Measurements from ENCODE around the gene ALKAL2.

The ALKAL2 gene

DNA sequence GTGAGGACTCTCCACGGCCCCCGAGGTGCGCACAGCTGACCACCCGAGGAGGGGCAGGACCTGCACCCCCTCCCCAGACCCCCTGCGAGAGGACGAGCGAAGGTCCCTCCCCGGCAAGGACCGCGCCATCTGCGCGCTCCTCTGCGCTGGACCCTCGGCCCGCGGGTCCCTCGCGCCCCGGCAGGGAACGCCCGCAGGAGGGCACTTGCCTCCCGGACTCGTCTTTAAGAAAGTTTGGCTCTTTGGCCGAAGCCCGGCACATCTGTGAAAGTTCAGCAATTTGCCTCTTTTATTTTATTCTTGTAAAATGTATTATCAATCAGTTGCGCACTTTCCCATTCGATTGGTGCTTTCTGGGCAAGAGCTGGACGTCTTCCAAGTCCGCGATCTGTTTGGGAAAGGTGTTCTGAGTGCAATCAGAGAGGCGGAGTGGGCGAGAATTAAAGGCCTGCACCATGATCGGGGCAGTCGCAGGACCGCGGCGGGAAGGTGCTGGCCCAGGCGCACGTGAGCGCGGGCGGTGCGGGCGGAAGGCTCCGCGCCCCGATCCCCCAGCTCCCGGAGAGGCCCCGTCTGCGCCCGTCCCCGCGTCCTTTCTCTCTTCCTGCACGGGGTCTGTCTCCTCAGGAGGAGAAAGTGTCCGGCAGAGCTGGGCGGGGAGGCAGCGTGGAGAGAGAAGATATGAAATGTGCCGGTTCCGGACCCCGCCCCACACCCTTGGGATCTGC is 1.6 kb upstream of the ALKAL2 start:
- DNase-seq, result no peak

DNA sequence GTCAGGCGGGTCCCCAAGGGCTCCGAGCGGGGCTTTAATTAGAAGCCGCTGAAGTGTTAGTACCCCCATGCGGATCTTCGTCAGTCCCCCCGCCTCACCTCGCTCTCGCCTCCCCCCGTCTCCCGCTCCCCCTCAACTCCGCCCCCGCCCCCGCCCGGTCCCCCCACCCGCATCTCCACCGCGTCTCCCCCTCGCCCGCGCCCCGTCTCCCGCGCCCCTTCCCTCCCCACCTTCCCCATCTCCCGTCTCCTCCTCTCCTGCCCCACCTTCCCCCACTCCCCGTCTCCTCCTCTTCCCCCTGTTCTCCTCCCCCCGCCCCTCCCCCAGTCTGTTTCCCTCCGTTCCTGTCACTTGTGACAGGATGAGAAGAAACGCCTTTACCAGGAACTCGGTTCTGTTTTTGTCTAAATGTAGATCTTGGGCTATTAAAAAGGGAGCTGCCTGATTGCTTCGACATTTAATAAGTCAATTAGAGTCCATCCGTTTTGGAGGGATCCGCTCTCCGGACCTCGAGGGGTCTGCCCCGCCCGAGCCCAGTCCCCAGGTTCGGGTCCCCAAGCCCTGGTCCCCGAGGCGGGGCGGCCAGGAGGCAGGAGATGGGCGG is 969 bp upstream of the ALKAL2 start:
- DNase-seq, result no peak

DNA sequence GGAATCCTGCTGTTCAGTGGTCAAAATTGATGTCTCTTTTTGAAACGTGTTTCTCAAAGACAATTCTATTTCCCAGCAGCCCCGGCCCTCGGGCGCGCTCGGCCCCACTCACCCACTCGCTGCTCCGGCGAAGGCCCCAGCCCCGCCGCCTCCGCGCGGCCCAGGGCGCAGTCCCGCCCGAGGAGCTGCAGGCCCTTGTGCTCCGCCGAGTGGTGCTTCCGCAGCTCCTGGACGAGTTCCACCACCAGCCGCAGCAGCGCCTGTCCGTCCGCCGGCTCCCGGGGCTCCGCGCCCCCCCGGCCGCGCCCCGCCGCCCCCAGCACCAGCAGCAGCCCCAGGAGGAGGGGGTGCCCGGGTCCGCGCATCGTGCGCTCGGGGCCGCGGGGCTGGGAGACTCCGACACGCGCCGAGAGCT is 413 bp downstream of the ALKAL2 start:
- no peak for DNase-seq

DNA sequence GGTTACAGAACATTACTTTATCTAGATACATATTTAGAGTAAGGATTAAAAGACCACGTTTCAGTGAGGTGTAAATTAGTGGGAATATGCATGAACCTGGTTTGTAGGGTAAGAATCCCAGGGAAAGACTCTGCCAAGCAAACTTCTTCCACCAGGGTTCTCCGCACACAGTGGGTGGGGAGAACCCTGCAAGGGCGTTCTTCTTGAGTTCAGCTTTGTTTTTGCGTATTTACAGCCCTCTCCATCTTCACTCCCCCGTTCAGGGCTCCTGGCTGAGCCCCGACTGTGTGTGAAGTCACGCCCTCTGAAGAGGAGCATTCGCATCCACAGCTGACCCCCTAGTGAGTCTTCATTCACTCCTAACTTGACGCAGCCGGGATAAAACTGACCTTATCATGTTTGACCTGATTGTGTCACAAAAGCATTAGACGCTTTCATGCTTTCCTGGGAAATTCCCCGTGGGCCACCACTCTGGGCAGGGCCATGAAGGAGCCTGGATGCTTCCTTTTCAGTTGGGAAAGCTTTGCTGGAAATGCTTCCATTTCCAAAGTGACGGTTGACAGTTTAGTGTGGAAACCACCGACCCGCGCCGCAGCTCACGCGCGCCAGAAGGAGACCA is 1.0 kb downstream of the ALKAL2 start:
- no peak for DNase-seq

DNA sequence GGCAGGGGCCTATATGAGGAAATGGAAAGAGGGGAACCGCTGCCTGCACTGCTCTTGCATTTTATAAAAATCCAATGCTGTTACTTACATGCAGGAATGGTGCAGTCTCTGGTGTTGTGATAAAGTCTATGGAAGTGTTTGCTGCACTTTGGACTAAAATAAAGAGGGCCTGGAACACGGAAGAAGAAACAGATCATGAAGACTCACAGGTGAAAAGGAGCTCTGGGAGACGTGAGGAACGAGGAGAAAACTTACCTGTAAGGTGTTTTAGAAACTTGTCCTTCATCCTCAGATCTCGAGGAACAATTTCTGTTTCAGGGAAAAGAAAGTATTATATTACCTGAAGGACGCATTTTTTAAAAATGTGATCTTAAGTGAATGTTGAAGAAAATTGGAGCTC is 1.9 kb downstream of the ALKAL2 start:
- DNase-seq, result no peak

DNA sequence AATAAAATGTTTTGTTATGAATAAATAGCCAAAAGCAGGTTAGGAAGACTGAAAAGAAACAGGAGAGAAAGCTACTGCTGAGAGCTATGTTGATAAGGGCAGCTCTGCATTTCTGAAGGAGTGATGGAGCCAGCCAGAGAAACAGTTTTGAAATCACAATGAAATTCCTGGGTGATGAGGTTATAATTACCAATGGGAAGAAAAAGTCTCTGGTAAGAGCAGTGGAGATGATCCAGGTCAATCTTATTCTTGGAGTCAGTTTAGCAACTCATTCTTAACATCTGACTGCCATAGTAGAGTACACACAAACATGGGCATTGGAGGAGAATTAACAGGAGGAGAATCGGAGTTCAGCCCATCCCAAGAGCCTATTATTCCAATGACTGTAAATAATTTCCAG is 2.4 kb downstream of the ALKAL2 start:
- no peak for DNase-seq

DNA sequence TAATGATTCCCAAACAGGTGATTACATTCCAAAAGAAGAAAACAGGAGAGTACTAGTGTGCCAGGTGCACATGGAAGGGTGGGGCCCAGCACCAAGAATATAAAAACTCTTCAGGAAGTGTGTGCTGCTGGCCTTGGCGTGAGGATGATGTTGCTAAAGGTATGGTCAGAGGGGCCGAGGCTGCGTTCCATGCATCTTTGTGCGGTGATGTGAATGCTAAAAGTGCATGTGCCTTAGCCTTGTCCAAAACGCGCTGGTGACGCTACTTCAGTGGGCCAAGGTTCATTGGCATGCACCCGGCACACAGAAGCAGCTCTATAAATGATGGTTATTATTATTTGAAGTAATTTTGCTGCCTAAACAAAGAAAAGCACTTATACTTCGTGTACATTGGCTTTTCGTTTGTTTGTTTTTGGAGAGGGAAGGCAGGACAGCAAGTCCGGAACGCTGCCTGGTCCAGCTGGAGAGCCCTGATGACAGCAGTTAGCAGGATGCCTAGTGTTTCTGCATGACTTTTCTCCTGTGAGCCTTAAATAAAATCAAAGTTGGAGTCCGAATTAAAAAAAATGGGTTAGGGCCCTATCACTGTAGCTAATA is 2.9 kb downstream of the ALKAL2 start:
- DNase-seq, result no peak

DNA sequence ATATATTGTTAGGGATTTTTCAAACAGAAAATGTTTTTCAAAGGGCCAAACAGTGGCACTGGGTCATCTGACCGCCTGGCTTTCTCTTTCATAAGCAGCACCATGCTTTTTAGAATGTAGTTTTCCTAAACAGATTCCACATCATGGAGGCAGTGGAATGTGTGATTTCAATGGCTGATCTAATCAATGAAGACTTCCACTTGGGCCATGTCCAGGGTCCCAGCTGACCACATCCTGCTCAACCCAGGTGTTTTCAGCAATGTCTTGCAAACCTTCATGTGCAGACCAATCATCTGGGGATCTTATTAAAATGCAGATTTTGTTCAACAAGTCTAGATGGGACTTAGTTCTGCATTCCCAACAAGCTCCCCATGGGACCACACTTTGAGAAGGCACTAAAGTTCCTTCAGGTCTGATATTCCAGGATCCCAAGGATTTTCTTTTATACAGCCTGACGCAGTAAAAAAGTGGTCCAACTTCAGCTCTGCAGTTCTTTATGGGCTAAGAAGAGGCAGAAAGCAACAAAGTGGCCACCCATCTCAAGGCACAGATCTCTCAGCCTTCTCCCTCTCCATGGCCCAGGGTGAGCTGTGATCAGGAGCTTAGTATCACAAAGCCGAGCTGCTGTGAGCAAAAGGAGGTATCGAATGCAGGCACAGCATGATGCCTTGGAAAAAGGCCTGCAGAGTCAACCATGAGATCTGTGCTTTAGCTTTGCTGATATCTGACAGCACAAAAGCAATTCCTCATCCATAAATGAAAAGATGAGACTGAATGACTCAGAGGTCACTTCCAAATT is 3.7 kb downstream of the ALKAL2 start:
- DNase-seq, result no peak

DNA sequence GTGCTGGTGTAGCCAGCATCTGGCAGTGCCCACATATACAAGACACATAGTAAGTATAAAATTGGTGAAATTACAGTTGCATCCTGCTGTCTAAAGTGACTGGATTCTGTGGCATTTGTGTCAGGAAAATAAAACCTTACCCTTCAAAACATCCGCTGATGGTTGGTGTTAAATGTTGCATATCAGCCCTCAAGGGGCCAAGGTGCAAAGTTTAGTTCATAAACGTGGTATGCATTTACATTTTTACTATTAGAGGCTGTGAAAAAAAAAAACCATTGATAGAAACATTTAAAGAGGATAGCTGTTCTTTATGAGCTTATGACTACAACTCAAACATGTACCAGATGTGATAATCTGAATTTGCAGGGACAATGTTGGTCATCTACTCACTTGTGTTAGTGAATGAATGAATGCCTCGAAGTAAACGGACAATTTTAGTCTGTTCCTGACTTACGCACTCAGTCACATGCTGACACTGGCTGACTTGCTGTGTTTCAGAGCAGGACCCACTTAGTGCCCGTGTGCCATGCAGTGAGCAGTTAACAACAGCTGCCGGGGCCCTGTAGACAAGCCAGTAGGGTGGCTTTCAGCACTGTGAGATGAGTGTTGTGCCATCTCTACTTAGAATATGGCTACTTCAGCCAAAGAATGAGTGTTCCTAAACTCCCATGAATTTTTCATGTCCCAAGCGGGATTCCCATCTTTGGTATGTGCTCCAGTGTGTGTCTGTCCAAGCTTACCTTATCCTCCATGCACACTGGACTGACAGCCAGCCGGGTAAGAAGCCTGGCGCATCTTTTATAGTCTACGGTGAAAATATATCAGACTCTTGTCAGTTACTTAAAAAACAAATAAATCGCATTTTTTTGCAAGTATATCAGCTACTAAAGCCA is 5.3 kb downstream of the ALKAL2 start:
- no peak for DNase-seq

DNA sequence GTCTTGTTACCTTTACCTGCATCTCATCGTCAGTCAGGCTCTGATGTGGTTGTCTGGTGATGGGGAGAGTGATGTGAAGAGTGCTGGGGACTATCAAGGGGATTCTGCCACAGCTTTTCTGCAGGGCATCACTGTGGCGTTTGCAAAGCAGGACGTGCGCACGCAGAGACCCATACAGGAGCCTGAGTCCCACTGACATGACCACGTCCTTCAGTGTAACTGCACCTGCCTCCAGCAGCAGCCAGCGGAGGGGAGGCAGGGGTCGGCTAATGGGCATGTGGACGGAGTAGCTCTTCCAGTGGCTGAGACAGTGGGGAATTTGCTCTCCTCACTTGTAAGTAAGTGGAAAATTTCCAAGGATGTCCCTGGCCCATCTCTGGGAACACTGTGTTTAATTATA is 6.5 kb downstream of the ALKAL2 start:
- no peak for DNase-seq

DNA sequence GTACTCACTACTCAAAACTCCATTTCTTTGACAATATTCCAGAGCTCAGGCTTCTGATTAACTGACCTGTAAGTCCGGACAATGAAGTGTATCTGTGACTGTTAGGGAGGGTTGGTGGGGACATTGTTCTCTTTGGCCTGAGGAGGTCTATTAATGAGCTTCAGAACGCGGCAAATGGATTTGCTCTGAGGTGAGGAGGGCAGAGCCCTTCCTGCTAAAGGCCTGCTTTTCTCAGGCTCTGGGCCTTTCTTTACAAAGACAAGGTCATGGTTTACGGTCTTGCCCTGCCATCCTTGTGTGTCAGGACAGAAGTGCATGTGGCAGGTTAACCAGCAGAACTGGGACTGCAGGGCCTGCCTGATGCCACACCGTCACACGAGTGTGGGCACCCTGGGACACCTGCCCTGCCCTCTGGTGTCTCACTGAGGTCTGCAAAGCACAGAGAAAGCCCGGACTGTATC is 7.2 kb downstream of the ALKAL2 start:
- DNase-seq, result no peak

DNA sequence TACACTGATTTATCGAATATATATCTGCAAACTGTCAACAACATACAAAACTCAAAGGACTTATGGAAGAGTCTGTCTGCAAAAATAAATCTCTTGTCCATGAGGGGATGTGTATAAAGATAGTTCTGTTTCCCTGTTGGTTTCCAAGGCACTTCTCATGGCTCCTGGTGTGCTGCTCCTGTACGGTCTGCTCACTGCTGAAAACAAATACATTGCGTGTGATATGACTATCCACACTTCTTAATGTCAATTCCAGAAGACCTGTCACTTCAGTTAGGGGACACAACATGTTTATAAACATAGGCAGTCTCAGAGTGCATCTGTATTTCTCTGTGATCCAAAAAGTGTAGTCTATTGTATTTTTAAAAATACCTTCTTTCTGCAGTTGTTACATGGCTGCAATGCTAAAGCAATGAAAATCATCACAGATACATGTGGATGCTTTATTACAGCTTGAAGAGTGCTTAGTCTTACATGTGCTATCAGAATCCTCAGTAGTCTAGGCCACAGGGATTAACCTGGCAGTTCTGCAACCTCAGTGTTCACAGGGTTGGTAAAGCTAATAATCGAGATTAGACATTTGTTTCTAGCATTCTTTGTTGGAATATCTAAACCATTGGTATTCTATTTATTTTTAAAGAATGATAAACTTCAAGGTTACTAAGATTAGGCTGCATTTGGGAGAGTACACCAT is 7.8 kb downstream of the ALKAL2 start:
- DNase-seq, result no peak

DNA sequence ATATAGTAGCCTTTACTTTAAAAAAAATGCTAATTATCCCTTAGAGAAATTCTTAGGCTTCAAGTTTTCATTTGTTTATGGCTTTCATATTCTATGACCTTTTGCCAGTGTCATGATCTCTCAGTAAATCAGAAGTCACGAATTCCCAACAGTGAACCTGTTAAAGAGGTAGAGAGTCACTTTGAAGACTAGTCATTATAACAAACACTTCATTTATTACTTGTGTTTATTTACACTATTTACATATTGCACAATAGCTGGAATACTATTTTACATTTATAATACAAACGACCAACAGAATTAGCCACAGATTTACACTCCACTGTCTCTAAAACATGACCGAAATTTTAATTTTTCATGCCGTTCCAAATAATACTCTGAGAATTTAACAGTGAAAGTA is 8.5 kb downstream of the ALKAL2 start:
- DNase-seq, result no peak

DNA sequence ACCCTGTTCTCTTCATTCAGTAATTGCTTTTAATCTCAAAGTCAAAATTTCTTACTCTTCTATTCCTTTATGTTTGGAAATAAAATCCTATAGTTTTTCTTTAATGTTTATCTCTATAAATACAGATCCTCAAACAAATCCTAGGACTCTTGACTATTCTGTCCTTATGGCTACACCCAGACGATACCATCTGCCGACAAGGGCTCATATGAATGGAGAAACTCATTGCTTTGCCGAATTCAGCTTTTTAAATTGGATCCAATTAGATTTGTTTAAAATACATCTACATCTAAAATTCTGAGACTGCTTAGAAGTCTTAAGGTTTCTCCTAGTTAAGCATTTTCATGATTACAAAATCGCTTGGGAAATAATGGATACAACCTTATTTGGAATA is 9.0 kb downstream of the ALKAL2 start:
- no peak for DNase-seq

DNA sequence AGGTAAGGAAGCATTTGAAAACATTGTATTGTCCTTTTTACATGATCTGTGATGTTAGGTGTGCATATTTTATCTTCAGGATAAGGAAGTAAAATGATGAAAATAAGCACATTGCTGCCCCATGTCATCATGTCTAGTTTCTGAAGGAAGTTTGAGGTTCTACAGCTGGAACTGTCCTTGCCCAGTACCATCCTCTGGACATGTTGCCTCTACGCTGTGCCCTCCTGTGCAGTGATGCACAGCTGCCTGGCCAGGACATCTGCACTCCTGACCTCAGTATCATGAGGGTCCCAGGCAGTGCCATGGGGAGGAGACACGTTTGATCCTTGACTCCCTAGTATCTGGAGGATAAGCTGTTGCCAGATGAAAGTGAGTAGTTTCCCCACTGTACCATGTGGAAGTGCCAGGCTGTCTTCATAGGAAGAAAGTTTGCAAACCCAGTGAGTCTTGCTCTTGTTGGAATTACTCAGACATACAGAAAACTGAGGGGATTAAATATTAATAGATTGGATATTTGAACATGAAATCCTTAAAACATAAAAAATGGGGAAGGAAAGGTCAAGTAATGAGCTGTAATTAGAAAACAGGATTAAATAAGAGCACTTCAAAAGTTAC is 9.5 kb downstream of the ALKAL2 start:
- DNase-seq, result no peak

DNA sequence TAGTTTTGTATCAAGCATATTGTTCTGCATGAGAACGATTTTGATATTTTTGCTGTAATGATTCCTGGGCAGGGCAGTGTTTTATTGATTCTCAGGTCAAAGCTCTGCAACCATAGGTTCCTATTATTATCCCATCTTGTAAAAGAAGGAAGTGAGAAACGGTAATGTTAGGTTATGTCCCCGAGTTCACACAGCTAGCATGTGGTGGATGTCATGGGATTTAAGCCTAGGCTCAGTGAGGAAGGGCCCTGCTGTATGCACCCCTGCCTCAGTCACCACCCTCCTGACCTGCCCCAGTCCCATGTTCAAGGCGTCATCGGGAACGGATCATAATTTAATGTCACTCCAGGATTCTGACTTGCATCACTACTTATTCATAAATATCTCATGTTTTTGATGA is 12.4 kb downstream of the ALKAL2 start:
- no peak for DNase-seq

DNA sequence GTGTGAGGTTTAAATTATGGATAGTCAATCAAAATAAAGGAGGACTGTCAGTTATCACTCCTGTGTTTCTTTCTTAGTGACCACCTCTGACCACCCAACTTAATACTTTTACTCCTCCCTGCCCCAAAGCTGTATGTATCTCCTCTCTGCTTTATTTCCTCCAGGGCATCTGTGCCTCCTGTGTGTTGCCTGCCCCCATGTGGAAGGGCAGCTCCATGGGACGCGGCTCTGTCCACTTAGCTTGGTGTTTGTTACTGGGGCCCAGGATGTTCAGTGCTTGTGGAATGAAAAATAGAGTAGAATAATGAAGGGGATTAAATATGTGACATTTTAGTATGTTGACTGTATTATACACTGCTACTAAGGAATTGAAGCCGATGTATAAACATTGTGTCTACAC is 13.4 kb downstream of the ALKAL2 start:
- DNase-seq, result no peak

DNA sequence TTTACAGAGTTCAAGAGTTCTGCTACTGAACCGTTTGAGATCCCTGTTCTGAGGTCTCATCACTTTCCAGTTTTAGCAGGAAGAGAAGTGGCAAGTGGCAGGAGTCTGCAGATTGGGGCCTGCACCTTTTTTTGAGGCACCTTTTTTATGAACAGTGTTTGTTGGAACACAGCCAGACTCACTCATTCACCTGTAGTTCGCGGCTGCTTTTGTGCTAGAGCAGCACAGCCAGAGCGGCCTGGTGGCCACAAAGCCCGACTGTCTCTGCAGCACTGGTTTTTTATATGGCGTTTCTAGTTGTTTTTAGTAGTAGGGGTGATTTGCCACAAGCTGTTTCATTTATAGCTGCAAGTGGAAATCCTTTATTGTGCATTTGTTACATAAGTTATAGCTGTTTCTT is 14.6 kb downstream of the ALKAL2 start:
- DNase-seq, result no peak

DNA sequence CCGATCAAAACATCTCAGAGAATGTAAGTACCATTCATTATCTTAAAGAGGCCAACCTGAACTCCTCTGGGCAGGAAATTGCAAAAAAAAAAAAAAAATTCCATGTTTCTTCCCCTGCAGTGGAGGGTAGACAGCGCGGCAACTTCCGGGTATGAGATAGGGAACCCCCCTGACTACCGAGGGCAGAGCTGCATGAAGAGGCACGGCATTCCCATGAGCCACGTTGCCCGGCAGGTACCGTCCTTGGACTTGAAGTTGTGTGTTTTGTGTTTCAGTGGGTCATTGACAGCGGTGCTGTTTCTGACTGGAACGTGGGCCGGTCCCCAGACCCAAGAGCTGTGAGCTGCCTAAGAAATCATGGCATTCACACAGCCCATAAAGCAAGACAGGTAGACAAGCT is 16.0 kb downstream of the ALKAL2 start:
- no peak for DNase-seq

DNA sequence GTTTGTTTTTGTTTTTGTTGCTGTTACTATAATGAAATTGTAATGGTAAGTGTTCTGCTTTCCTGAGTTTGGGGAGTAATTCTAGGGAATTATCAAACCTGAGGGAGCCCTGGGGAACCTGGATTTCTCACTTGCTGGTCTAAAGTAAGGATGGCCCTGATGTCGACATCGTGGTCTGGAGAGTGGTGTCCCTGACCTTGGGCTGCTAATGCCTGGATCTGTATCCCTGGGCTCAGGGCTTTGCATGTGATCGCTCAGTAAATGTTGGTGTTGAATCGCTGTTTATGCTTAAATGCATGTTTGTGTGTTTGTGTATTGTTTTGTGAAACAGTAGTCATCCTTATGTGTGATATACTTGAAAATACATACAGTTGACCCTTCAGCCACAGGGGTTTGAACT is 17.0 kb downstream of the ALKAL2 start:
- no peak for DNase-seq

Data from amniotic stem cell (primary cell).